HG02623 (cell line): ENCODE results near the gene EXOC4.

Experiments used
- ATAC-seq: cut with Tn5 transposase; IDR thresholded peaks from one replicate; pipeline ENCODE4 v1.9.1; 2021; ENCODE audit warnings: moderate library complexity; ENCODE audit not compliant: unreplicated experiment

Gene EXOC4

DNA sequence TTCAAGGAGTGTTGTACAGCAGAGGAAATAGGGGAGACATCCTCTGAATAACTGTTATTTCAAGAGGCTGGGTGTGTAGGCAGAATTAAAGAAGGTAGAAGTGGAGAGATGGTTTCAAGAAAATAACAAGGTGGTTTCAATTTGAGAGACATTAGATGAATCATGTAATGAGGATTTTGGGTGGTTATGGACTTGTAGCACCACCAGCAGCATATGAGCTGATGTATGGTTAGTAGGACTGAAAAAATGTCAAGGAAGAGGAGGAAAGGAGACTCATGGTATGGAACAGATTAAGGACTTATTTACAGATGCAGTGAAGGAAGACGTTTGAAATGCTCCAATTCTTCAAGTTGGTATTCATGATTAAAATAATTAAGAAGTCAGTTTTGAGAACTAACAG, 166.2 kb downstream of the EXOC4 start:
- no peak for ATAC-seq

DNA sequence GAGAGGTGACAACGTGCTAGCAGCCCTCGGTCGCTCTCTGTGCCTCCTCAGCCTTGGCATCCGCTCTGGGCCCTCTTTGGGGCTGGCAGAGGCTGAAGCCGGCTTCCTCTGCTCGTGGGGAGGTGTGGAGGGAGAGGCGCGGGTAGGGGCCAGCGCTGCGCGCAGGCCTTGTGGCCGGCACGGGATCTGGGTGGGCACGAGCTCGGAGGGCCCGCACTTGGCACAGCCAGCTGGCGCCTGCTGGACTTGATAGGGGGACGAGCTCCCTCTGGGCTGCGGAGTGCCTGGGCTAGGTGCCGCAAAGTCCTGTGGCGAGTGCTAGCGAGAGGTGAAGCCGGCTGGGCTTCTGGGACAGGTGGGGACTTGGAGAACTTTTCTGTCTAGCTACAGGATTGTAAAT, 170.7 kb downstream of the EXOC4 start:
- no peak for ATAC-seq

DNA sequence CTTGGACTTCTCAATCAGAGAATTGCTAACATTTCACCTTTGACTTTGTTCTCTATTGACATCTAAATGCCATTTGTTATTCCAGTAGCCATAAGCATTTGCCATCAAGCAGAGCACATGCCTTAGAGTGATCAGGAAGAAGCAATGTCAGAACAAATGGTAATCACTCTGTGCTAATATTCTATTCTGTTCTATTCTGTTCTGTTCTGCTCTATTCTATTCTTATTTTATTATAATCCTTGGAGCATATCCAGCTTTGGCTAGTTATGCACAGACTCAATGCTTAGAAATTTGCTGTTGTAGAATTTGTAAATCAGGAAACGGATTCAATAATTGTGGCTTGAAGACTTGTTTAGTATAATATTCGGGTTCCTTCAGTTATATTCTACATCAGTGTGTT, 175.4 kb downstream of the EXOC4 start:
- no peak for ATAC-seq

DNA sequence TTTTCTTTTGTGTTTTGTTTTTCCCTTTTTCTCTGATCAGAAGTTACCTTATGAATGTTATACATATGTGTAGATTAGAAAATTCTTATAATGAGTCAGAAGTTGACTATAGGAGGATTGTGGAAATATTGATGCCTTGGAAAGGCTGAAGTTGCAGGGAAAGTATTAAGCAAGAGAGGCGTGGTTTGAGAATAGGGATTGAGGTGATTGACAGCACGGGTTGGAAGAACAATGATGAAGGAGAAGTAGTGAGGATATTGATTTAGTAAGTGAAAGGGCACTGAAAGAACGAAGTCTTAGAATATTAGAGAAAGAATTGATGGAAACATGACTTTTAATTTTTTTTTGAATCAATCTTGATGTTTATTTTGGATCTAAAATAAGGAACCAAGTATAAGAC, 176.0 kb downstream of the EXOC4 start:
- no peak for ATAC-seq

DNA sequence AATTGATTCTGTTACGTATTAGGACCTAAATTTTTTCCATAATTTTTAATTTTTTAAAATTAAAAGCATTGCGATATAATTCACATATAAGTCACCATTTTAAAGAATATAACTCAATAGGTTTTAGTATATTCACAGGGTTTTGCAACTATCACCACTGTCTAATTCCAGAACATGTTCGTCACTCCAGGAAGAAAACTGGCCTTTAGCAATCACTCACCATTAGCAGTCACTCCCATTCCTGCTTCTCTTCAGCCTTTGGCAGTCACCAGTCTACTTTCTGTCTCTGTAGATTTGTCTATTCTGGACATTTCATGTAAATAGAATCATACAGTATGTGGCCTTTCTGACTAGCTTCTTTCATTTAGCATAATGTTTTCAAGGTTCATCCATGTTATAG, 176.5 kb downstream of the EXOC4 start:
- ATAC-seq, result no peak

DNA sequence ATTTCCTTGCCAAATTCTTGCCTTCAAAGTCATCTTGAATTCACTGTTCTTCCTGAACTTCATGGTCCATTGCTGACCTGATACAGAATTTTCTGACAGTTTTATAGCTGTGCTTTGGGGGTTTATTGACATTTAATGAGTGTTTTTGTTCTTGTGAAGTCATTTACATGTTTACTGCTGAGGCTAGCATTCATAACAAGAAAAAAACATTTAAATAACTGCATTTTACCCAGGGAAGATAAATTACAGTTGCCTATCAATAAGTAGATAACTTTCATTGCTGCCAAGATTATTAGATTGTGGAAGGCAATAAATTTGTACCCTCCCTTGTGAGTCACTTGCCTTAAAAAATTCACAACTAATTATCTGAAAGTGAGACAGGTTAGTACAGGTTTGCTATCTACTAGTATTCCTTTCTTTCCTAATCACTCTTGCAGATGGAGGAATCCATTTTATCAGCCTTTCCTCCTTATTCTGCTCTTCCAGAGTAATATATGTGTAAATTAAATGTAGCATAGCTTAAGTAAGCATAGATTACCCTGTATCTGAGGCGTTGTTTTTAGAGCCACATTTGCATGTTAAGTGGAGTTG, 178.4 kb downstream of the EXOC4 start:
- ATAC-seq, result no peak

DNA sequence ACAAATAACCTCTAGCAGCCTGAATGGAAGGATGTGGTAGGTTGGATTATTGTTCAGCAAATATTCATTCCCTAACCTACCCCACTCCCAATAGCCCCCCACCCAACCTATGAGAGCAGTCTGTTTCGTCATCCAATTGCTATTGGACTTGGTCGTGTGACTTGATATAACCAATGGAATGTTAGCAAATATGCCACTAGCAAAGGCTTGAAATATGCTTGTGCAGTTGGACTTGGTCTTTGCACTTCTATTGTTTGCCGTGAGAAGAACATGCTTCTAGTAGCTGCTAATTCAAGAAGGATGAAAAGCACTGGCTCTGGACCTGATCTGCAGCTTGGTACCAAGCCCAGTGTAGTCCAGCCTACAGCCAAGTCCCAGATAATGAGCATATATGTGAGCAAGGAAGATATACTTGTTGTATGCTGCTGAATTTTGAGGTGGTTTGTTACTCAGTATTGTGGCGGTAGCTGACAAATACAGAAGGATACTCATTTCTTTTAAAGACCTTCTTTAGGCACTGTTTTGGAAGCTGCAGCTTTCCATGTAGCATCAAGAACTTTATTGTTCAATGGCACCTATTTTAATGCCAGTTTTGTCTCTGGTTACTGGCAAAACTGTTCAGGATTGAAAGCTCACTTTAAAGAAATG, 180.4 kb downstream of the EXOC4 start:
- ATAC-seq, result no peak

DNA sequence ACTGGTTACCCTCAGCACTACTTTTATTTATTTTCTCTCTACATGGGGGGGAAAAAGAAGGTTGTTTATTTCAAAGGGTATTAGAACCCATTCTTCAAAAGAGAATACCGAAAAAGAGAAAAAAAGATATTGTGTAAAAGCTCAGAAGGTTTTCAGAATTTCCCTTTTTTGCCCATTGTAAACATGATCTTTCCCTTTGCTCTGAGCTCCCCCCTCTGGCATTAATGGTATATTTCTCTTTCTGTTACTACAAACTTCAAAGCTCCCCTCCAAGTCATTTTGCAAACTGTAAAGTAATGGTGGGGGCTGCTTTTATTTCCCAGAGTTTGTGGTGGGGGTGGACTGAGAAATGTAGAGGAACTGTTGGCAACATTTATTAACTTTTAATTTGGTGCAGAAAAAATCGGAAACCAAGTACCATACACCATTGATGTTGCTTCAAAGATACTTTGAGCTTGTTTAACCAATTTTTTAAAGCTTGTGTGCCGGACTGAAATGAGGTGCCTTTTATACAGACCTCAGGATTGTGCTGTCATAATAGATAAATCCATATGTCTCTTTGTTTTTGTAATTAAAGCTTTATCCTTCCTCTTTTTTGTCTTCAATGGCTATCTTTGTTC, 181.5 kb downstream of the EXOC4 start:
- ATAC-seq, result no peak

DNA sequence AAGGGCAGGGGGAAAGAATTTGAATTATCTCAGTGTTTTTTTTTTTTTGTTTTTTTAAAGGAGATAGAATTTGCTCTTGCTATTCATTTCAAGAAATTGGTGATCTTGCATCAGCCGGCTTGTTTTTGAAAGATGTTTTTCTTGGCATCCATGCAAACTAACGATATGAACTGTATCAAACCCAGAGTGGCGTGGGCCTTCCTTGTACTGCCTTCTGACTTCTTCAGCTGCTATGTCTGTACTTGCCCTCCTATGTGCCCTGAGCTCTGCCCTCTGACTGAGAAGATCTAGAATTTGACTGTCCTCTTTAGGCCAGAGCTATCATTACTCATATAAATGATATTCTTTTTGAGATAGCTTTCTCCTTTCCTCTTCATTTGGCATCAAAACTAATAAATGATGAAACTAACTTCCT, 183.1 kb downstream of the EXOC4 start:
- no peak for ATAC-seq

DNA sequence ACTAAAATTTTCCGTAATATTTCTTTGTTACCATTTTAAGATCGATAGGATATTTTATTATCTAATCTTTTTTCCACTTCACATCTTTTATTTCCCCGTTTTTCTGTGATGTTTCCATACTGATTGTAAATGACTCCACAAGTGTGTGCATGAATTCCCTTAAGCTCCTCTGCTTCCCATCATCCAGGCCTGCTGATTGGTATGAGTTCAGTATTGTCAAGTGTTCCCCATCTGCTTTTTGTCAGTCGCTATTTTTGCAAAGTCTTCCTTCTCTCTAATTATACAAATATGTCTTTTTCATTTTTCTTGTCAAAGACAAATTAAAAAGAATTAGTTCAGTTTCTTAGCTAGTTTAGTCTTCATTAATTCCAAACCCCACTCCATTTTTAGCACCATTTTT, 184.7 kb downstream of the EXOC4 start:
- ATAC-seq, result no peak

DNA sequence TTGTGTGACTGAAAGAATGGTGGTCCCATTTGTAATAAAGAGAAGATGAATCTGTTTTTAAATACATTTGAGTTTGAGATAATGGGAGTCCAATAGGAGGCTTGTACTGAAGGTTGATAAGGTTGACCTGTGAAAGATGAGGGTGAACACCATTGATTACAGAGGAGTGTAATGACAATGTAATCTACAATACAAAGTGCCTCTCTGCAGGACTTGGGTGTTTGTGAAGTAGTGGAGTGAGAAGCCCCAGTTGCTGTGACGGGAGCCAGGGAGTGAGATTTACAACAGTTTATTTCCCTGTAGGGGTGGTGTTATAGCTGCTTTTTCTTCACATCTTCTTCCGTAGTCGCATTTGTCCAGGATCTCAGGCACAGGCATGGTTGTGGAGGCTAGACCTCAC, 189.9 kb downstream of the EXOC4 start:
- ATAC-seq, result no peak

DNA sequence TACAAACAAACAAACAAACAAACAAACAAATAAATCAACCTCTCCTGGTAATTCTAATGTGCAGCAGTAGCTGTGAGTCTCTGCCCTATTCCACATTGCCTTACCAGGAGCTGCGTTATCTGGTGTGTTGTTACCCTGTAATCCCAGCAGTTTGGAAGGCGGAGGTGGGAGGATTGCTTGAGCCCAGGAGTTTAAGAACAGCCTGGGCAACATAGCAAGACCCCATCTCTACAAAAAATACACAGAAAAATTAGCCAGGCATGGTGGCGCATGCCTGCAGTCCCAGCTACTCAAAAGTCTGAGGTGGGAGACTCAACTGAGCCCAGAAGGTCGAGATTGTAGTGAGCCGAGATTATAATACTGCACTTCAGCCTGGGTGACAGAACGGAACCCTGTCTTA, 192.7 kb downstream of the EXOC4 start:
- ATAC-seq, result no peak

DNA sequence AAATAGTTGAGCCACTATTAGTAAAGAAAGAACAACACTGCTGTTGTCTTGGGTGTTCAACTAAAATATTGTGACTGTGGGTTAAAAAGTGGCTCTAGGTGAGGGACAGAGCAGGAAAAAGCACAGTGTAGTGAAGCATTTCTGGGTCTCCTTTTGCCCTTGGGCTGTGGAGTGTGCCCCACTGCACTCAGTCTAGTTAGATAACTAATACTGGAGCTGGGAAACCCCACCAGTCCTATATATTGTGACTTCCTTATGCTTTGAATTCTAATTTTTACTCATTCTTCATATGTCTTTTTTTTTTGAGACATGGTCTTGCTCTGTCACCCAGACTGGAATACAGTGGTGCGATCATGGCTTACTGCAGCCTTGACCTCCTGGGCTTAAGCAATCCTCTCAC, 195.1 kb downstream of the EXOC4 start:
- ATAC-seq, result no peak

DNA sequence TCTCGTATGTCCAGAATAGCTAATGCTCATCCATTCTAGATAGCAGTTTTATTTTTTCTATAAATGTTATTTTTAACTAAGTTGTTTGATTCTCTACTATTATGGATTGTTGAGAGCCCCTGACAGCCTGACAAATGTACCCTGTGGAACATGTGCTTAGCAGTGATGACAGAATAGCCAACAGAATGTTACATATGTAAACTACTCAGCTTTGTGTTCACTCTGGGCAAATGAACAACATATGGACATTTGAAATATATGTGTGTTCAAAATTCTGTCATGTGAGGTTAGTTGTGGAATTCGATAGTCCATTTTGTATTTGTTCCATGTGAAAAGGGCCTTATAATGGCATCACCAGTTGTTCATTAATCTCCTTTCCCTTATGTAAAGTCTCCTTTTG, 199.7 kb downstream of the EXOC4 start:
- no peak for ATAC-seq

DNA sequence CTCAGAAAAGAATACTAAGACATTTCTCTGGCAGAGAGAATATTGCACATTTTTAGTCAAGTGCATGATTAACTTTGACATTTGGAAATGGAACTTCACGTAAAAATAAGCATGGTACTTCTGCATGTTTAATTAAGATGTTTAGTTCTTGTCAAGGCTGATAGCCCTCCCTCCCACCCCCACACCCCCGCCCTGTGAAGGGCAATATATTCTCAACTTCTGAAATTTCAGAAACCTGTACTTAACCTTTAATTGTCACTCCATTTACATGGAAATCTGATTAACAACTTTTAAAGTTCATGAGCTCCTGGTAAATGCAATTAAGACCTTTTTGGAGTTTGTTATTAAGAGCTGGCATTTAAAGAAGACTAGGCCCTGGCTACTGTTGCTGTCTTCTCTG, 205.8 kb downstream of the EXOC4 start:
- ATAC-seq, result no peak

DNA sequence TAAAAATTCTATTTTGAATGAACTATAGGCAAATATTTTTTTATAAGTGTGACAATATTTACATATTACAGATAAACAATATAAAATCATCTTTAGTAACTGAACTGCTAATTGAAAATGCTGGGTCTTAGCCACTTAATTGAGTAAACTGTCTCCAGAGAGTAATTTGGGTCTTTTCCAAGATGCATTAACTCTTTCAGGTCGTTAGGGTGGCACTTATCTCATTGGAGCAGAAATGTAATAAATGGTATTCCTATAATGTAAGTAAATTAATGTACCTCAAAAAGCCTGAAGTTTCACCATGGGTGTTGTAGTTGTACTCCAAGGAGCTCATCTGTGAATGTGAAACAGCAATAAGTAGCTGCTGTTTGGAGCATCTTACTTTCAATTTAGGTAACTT, 208.5 kb downstream of the EXOC4 start:
- ATAC-seq, result no peak

DNA sequence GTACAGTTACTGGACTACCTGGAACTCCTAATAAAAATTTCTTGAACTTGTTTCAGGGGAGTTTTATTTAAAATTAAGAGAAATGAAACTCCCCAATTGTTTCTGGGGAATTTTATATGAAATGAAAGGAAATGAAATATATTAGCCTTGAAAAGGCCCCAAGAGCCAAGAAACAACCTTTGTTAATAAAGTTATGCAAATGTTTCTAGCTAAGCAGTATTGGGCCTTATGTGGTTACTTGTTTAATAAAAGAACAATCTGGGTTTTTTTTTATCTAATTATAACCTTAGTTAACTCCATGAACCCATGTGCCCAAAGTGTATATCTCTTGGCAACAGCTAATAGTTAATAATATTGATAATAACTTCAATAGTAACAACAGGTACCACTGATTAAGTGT, 222.8 kb downstream of the EXOC4 start:
- ATAC-seq, result no peak

DNA sequence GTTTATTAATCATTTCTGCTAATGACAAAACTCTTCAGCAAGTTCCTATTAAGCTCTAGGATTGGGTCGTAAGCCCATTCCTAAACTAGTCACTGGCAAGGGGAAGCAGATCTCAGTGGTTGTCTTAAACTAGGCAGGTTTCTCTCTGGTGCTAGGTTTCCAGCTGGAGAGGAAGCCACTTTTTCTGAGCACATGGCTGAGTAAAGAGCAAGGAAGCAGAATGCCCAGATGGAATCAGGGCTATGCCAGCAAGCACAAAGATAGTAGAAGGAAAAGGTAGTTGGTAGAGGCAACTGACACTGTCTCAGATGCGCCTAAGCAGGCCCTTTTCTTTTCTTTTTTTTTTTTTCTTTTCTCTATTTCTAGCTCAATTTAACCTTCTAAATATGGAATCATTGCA, 224.9 kb downstream of the EXOC4 start:
- ATAC-seq, result no peak

DNA sequence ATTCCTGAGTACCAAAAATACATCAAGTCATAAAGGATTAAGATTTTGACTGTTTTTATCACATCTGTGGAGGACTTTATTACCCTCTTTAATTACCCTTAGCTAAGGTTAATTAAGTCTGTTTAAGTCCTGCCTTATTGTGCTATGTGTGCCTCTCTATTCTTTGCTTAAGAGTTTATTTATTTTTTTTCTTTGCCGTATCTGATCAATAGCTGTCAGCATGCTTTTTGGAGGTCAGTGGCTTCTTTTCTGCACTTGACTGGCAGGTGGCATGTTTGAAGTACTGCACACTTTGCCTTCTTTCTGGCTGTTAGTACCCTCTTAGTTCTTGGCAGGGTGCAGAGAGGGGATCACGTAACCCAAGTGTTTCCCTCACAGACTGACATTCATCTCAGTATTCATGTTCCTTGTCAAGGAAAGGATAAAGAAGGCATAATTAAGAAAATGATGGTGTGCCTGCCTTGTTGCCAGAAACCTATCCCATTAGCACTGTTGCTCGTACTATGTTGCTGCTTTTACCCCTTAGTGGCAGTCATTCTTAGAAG, 225.8 kb downstream of the EXOC4 start:
- ATAC-seq, result no peak

DNA sequence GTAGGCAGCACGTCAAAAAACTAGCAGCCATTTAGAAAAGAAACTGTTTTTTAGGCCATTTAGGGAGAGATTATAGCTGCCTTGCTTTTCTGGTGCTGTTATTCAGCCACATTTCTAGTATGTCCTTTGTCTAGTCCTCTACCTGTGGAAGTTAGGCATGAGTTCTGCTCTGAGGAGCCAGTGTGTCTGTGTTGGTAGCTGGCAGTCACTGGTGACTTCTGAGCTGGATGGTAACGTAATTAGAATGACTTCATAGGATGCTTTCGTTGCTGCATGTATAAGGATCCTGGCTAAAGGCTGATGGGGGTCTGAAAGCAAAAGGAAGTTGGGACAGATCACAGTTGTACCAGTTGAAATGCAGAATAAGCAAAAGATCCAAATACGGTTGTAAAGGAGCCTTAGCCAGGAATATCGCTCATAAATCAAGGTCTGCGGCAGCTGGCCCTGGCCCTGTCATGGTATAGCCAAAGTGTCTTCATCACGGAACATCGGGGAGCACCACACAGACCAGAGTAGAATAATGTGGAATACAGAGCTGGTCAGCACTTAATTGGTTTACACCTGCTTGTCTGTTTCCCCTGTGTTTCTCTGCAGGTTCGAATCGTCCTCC, 226.7 kb downstream of the EXOC4 start:
- no peak for ATAC-seq

DNA sequence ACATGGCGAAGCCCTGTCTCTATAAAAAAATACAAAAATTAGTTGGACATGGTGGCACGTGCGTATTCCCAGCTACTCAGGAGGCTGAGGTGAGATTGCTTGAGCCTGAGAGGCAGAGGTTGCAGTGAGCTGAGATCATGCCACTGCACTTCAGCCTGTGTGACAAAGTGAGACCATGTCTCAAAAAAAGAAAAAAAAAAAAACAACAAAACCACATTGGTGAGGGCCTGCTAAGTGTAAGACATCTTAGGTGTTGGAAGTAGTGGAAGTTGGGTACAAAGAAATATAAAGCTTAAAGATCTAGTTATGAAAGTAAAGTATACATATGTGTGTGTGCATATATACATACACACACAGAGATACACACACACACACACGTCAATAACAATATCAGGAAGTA, 228.0 kb downstream of the EXOC4 start:
- ATAC-seq, result no peak

DNA sequence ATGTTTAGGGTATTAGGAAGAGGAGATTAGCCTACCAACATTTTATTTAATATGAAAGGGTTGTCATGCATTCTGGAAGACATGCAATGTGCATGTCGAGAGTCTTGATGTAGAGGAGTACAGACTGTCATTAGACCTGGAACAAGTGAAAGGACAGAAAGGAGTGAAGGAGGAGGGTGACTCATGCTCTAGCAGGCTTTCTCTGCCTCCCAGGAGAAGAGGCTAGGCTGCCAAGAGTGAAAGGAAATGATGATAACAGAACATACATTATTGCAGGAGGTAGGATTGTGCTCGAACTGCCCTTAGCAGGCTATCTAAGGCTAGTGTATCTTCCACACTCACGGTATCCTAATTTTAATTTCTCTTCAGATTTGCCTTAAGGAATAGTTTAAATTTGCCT, 228.8 kb downstream of the EXOC4 start:
- ATAC-seq, result no peak
